NOMO-1 treated with DMSO at 0.1 percent for 48 hours (cell line): ENCODE measurements around the gene CDC45.
A peak's percentile ranks its signal among the peaks of the same experiment; 100 is the strongest.
"Not testable (repeated sequence)": the region's sequence is repeated elsewhere in the genome, so short reads cannot be mapped to it uniquely, and the experiment has no call there.

Experiments
- DNase-seq: peaks from one replicate; lab custom pipeline; 2025; ENCODE audit not compliant: unreplicated experiment; lab: John Stamatoyannopoulos, UW

Gene CDC45

DNA sequence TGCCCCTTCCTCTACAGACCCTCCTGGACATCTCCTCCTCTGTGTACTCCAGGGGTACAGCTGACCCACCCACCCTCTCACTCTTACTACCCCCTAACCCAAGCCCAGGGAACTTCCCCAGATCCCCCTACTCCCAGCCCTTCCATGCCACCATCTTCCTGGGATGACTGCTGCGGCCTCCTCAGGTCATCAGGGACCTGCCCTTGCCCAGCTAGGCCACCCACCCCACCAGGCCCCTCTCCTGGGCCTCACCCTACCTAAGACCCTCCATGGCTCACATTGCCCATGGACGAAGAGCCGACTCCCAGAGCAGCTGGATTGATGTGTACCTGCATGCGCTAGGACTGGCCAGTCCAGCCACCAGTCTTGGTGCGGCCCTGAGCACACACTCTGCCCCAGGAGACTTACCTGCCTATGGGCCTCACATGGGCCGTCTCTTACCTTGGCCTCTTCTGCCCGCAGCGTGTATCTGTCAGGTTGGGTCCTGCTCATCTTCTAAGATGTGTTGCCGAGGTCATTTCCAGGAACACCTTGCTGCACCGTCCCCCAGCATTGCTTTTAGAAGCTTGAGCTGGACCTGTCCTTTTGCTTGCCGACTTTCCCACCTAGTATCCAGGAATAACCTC lies 46.5 kb downstream of the CDC45 start:
- DNase-seq, result no peak

DNA sequence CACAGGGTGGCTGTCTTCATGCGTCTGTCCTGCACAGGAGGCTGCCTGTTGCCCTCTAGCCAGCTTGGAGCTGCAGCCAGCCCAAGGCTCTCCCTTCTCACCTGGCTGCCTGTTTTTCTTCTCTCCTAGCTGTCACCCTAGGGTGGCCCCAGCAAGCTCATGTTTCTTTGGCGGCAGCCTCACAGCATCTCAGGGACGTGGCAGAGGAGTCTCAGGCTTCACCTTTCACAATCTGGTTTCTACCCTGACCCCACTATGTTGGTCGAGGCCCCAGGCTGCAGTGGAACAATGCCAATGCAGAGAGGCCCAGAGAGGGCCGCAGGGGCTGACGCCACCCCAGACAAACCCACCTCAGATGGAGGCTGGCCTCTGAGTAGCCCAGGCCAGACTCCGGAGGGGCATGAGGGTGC lies 47.0 kb downstream of the CDC45 start:
- no peak for DNase-seq

DNA sequence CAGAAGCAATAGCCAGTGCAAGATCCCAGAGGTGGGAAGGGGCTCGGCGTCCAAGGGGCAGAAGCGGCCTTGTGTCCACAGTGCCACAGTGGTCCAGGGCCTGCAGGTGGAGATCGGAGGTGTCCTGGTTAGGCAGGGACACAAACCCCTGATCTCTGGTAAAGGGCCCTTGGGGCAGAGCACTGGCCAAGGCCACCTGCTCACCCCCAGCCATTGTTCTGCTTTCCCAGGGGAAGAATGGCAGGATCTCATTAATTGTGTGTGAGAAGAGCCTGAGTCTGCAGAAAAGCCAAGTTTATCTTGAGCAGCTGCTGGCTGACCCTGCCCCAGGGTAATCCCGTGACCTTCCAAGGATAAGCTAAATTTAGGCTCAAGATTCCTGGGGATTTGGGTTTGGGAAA lies 47.6 kb downstream of the CDC45 start:
- DNase-seq, result no peak

DNA sequence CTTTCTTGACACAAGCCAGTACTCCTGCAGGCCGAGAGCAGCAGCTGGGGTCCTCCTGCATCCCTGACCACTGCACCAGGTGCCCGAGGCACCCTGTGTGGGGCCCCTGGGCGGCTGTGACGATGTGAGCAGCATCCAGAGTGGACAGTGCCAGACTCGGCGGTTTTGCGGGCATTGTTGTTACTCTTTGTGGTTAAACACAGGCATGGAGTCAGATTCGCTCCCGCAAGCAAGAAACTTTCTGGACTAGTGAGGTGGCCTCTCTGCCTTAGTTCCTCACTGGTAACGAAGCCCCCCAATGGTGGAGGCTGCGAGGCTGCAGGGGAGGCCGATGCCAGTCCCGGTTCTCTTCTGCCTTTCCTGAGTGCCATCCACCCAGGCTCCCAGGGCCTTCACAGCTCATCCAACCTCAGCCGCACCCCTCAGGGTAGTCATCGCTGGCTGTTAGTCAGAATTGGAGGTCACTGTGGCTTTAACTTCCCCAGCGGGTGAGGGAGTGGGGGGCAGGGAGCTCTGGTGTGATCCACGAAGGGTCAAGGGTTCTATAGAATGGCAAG lies 48.2 kb downstream of the CDC45 start:
- DNase-seq, result no peak

DNA sequence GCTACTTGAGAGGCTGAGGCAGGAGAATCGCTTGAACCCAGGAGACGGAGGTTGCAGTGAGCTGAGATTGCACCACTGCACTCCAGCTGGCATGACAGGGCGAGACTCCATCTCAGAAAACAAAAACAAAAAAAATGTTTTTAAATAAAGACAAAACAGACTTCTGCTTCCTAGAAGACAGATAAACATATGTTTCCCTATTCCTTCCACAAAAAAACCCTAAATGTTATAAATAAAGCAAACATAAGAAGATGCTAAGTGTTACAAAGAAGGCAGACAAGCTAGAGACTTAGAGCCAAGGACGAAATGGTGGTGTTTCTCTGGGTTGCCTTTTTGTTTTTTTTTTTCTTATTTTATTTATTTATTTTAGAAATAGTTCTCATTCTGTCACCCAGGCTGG lies 50.1 kb downstream of the CDC45 start:
- DNase-seq, result no peak

DNA sequence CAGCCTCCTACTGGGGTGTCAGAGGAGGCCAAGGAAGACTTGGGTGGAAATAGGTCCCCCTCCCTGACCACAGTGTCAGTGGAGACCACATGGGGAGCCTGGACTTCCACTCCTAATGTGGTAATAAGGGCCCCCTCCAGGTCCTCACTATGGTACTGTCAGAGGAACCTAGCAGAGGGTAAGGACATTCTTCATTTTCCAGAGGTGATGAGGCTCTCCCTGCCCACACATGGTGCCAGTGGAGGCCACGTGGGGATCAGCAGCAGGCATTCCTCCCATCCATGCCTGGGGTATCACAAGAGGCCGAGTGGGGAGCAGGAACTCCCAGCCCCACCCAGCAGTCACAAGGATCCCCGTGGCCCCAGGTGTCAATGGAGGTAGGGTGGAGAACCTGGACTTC lies 51.0 kb downstream of the CDC45 start:
- DNase-seq, result no peak

DNA sequence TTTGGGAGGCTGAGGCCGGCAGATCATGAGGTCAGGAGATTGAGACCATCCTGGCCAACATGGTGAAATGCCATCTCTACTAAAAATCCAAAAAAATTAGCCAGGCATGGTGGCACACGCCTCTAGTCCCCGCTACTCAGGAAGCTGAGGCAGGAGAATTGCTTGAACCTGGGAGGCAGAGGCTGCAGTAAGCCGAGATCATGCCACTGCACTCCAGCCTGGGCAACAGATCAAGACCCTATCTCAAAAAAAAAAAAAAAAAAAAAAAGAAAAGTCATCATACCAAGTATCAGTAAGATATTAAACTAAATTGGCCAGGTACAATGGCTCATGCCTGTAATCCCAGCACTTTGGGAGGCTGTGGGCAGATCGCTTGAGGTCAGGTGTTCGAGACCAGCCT lies 51.6 kb downstream of the CDC45 start:
- DNase-seq, result not testable (repeated sequence)

DNA sequence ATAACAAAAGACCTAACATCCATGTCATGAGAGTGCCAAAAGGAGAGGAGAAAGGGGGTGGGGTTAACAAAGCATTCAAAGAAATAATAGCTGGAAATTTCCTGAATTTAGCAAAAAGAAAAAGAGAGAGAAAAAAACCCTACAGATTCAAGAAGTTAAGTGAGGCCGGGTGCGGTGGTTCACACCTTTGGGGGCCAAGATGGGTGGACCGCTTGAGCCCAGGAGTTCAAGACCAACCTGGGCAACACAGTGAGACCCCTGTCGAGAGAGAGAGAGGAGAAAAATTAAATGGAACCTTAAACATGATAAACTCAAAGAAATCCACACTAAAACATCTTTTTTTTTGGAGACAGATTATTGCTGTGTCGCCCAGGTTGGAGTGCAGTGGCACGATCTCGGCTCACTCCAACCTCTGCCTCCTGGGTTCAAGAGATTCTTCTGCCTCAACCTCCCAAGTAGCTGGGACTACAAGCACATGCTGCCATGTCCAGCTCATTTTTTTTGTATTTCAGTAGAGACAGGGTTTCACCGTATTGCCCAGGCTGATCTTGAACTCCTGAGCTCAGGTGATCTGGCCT lies 53.4 kb downstream of the CDC45 start:
- no peak for DNase-seq

DNA sequence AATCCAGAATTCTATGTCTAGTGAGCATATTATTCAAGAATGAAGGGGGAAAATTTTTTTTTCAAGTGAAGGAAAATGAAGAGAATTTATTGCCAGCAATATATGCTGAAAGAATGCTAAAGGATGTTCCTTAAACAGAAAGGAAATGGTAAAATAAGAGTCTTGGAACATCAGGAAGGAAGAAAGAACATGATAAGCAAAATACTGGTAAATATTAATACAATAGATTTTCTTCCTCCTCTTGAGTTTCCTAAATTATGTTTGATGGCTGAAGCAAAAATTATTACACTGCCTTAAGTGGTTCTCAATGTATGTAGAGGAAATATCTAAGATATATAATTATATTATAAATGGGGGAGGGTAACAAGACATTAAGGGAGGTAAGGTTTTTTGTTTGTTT lies 54.1 kb downstream of the CDC45 start:
- DNase-seq, result no peak

DNA sequence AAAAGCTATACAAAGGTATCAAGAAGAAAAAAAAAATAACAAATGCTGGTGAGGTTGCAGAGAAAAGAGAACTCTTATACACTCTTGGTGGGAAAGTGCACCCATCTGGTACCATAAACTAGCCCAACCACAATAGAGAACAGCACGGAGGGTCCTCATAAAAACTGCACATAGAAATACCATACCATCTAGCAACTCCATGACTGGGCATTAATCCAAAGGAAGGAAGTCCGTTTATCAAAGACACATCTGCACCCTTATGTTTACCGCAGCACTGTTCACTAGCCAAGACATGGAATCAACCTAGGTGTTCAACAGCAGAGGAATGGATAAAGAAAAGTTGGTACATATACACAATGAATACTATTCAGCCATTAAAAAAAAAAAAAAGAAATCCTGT lies 55.3 kb downstream of the CDC45 start:
- no peak for DNase-seq

DNA sequence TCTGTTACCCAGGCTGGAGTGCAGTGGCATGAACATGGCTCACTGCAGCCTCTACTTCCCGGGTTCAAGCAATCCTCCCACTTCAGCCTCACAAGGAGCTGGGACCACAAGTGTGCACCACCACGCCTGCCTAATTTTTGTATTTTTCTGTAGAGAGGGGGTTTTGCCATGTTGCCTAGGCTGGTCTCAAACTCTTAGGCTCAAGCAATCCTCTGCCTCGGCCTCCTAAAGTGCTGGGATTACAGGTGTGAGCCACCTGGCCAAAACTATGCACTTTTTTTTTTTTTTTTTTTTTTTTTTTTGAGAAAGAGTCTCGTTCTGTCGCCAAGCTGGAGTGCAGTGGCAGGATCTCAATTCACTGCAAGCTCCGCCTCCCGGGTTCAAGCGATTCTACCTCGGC lies 56.8 kb downstream of the CDC45 start:
- no peak for DNase-seq

DNA sequence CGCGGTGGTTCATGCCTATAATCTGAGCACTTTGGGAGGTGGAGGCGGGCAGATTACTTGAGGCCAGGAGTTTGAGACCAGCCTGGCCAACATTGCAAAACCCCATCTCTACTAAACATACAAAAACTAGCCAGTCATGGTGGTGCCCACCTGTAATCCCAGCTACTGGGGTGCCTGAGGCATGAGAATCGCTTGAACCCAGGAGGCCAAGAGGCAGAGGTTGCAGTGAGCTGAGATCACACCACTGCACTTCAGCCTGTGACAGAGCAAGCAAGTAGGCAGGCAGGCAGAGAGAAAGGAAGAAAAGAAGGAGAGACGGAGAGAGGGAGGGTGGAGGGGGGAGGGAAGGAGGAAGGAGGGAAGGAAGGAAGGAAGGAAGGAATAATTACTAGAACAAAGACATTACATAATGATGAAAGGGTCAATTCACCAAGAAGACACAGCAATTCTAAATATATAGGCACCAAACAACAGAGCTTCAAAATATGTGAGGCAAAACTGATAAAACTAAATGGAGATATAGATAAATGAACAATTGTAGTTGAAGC lies 58.3 kb downstream of the CDC45 start:
- no peak for DNase-seq

DNA sequence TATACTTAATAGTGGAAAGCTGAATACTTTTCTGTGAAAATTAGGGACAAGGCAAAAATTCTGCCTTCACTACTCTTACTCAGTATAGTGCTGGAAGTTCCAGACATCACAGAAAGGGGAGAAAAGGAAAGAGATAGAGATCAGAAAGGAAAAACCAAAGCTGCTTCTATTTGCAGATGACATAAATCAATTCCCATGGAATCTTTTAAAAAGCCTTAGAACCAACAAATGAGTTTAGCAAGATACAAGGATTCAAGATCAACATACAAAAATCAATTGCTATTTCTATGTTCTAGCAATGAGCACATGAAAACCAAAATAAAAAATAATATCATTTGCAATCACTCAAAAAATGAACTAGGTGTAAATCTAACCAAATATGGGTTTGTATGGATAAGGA lies 60.7 kb downstream of the CDC45 start:
- DNase-seq, result no peak

DNA sequence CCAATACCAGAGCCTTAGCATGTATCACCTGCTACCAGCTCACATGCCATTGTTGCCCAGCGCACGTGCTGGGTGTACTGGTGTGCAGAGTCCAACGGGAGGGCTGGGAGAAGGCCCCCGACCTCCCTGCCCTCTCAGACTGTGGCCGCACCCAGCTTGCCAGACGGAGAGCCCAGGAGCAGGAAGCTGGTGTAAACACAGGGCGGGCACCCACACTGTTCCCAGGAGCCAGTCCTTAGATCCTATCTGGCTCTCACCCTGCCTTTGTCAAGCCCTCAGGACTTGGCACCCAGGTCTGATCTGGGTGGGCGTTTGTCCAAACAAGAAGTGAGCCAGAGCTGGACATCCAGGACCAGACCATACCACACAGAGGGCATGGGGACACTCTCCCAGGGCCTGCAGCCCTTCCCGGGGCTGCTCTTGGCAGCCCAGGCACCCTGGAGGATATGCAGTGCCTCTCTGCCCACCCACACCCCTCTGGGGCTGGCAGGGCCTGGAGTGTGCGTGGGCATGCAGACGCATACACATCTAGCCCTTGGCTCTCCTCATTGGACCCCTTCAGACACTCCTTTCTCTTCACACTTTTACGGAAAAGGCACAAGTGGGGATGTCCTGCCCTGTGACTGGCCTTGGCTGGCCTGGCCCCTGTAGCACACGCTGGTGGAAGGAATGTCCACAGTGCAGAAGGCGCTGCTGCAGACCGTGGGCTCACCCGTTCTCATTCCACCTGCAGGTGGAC lies 64.4 kb downstream of the CDC45 start:
- no peak for DNase-seq

DNA sequence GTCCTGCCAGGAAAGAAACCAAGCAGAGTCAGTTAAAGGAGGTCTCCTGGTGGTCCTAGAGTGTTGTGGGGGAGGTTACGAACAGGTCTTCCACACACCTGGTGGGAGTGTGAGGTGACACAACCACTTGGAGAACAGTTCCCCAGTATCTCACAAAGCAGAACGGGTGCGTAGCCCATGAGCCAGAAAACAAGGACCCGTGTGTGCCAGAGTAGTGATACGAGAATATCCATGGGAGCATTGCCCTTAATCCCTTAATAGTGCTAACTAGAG lies 66.2 kb downstream of the CDC45 start:
- DNase-seq, result no peak

DNA sequence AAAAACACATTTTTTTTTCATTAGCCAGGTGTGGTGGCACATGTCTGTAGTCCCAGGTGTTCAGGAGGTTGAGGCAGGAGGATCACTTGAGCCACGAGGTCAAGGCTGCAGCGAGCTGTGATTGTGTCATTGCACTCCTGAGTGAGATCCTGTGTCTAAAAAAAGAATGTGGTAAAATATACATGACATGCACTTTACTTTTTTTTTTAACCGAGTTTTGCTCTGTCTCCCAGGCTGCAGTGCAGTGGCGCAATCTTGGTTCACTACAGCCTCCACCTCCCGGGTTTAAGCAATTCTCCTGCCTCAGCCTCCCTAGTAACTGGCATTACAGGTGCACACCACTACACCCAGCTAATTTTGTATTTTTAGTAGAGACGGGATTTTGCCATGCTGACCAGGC lies 67.0 kb downstream of the CDC45 start:
- DNase-seq, result peak; percentile 72

DNA sequence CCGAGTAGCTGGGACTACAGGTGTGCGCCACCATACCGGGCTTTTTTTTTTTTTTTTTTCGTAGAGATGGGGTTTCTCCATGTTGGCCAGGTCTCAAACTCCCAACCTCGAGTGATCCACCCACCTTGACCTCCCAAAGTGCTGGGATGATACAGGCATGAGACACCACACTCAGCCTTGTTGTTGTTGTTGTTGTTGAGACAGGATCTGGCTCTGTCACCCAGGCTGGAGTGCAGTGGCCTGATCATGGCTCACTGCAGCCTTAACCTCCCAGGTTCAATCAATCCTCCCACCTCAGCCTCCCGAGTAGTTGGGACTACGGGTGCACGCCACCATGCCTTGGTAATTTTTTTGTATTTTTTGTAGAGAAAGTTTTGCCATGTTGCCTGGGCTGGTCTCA lies 67.9 kb downstream of the CDC45 start:
- no peak for DNase-seq

DNA sequence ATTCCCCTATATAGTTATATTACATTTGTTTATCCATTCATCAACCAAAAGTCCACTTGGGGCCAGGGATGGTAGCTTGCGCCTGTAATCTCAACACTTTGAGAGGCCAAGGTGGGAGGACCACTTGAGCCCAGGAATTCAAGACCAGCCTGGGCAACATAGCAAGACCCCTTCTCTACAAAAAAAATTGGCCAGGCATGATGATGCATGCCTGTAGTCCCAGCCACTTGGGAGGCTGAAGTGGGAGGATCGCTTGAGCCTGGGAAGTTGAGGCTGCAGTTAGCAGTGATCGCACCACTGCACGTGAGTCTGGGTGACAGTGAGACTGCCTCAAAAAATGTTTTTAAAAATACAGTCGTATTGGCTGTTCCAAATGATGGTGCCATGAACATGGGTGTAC lies 68.7 kb downstream of the CDC45 start:
- not testable (repeated sequence) for DNase-seq

DNA sequence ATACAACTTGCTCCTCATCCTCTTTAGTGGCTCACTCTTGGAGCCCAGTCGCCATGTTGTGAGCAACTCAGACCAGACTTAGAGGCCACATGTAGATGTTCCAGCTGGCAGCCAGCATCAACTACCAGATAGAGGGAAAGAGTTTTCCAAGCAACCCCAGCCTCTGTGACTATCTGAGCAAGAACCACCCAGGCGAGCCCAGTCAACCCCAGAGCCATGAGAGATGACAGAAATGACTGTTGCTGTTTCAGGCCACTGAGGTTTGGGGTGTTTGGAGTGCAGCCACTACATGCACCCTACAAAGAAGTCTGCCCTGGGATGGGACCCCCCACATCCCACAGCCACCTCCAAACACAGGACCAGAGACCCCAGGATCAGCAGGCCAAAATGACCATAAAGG lies 69.2 kb downstream of the CDC45 start:
- DNase-seq, result no peak

DNA sequence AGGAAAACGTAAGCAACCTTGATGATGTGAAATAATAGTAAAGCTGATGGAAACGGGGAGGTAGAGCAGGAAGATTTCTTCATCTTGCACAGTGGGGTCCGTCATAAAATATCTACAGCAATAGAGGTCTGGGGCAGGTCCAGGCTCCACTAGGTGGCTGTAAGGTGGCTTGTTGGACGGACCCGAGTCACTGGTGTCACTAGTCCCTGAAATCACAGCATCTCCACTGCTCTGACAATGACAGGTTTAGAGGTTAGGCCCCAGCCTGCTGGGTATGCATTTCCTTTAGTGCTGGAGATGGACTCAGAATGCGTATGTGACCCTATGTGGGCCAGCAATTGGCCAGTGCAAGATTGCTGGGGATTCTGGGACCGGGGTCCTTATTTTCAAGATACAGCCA lies 69.7 kb downstream of the CDC45 start:
- no peak for DNase-seq

DNA sequence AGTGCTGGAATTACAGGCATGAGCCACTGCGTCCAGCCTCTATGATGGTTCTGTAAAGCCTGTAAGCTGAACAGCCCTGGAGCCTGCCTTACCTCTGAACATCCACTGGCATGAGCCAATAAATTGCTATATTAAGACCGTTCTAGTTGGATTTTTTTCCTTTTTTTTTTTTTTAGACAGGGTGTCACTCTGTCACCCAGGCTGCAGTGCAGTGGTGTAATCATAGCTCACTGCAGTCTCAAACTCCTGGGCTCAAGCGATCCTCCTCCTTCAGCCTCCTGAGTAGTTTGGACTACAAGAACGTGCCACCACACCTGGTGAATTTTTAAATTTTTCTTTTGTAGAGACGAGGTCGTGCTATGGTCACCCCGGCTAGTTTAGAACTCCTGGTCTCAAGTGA lies 70.7 kb downstream of the CDC45 start:
- DNase-seq, result no peak

DNA sequence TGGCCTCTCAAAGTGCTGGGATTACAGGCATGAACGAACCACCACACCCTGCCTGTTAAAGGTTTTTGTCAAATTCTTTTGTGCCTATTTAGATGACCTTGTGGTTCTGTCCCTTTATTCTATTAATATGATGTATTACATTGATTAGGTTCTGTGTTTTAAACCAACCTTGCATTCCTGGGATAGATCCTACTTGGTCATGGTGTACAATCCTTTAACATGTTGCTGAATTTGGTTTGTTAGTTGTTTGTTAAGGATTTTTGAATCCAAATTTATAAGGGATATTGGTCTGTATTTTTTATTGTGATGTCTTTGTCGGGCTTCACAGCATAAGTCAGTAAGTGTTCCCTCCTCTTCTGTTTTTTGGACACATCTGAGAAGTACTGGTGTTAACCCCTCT lies 73.5 kb downstream of the CDC45 start:
- no peak for DNase-seq
